CD8-positive, alpha-beta memory T cell (primary cell): ENCODE data around the gene EEPD1. TPM values are rescaled to one million over a fixed set of nuclear protein-coding genes. Genes with fewer than 3 reads are reported as not detected.
"Not testable (repeated sequence)": the region's sequence is repeated elsewhere in the genome, so short reads cannot be mapped to it uniquely, and the experiment has no call there.

Experiments used
- CTCF ChIA-PET: fragments of 350-600 bp; sonication (Branson Sonifier 250); formaldehyde crosslinking; loops from one replicate; lab custom pipeline; 2021; ENCODE audit warnings: antibody characterized with exemption; lab: Charles Lee
- POLR2A ChIA-PET: fragments of 350-600 bp; sonication (Branson Sonifier 250); formaldehyde crosslinking; loops from one replicate; lab custom pipeline; 2021; ENCODE audit warnings: antibody characterized with exemption; lab: Charles Lee
- DNase-seq, 5 donors: peaks; one replicate each; pipeline versions ENCODE4 v3.0.0 to v3.0.0-alpha.2; 2020 to 2022; ENCODE audit warnings: mixed read lengths in 1 of 5
- H3K27ac ChIP-seq: one replicate; pipeline ENCODE4 v1.7.0; 2013; ENCODE audit warnings: low read depth, mild to moderate bottlenecking, low read length, moderate library complexity
- H3K27me3 ChIP-seq: 2 replicates; pipeline ENCODE4 v1.7.0; 2013; ENCODE audit warnings: low read length, mild to moderate bottlenecking; ENCODE audit not compliant: insufficient read depth, poor library complexity, severe bottlenecking
- H3K36me3 ChIP-seq: 2 replicates; pipeline ENCODE4 v1.7.0; 2013; ENCODE audit warnings: mild to moderate bottlenecking, low read length, moderate library complexity; ENCODE audit not compliant: insufficient read depth
- H3K4me1 ChIP-seq: 2 replicates; pipeline ENCODE4 v1.7.0; 2013; ENCODE audit warnings: mild to moderate bottlenecking, low read length, moderate library complexity; ENCODE audit not compliant: insufficient read depth
- H3K4me3 ChIP-seq: 2 replicates; pipeline ENCODE4 v1.7.0; 2013; ENCODE audit warnings: mild to moderate bottlenecking, low read length
- H3K9me3 ChIP-seq: 2 replicates; pipeline ENCODE4 v1.7.0; 2013; ENCODE audit warnings: mild to moderate bottlenecking, low read length
- H3K27ac Mint-ChIP-seq, 8 donors: one replicate each; pipeline ENCODE4 v1.8.0; 2020 to 2021; ENCODE audit warnings: mixed read lengths in 8 of 8, mild to moderate bottlenecking in 6 of 8, inconsistent platforms in 3 of 8, moderate library complexity in 3 of 8
- H3K27me3 Mint-ChIP-seq, 2 donors: one replicate each; pipeline ENCODE4 v1.8.0; 2020 to 2021; ENCODE audit warnings: mixed read lengths in 2 of 2, mild to moderate bottlenecking in 1 of 2, moderate library complexity in 1 of 2
- H3K36me3 Mint-ChIP-seq, 3 donors: one replicate each; pipeline ENCODE4 v1.8.0; 2020 to 2021; ENCODE audit warnings: mixed read lengths in 3 of 3, inconsistent platforms in 1 of 3, mild to moderate bottlenecking in 1 of 3
- H3K4me1 Mint-ChIP-seq, 3 donors: one replicate each; pipeline ENCODE4 v1.8.0; 2020 to 2021; ENCODE audit warnings: mixed read lengths in 3 of 3, inconsistent platforms in 1 of 3, mild to moderate bottlenecking in 1 of 3
- H3K4me3 Mint-ChIP-seq, 7 donors: one replicate each; pipeline ENCODE4 v1.8.0; 2020 to 2021; ENCODE audit warnings: mixed read lengths in 7 of 7, mild to moderate bottlenecking in 6 of 7, moderate library complexity in 4 of 7, inconsistent platforms in 2 of 7
- H3K9me3 Mint-ChIP-seq, 5 donors: one replicate each; pipeline ENCODE4 v1.8.0; 2020 to 2022; ENCODE audit warnings: mixed read lengths in 5 of 5, mild to moderate bottlenecking in 3 of 5, moderate library complexity in 2 of 5, inconsistent platforms in 1 of 5
- polyA plus RNA-seq: library from polyadenylated mRNA; unstranded; fragments of 300-500 nt; fragmentation: Illumina TruSeq; gene quantifications from one replicate; pipeline ENCODE4 v1.2.3, GENCODE V29; 2021
- total RNA-seq, 2 experiments: library from RNA; stranded (reverse); gene quantifications; one replicate each; pipeline ENCODE4 v1.2.3, GENCODE V29; 2021

EEPD1 gene
- total and polyA plus RNA-seq, 3 experiments from 2014 or later, result 0.66 to 15.0 (median 0.84) TPM

DNA sequence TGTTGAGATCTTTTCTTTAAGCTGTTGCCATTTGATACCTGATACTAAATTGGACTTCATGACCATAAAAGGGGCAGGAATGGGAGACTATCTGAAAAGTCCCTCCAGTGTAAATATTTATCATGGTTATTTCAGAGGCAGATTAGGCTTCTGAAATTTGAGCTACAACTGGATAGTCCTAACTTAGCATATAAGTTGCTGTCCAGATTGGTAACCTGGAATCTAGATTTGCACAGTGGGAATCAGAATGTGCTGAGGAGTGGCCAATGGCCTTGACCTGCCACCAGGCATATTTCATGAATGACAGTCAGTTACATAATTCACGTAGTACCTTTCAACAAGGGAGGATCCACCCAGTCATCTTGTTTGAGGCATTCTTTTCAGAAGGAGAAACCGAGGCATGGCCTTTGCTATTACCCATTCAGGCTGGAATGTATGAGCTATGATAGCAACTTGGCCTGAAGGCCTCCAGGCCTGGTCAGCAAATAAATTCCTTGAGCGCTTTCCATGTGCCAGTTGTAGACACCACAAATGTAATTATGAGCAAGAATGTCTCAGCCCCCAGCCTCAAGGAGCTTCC, 80.0 kb downstream of the EEPD1 start:
- H3K4me1 ChIP-seq, result no peaks in the 10 kb centered on the region
- Mint-ChIP-seq H3K4me1 (no peaks in the 10 kb centered on the region), H3K27ac (peak overlapping the region in 2 of 8 donors; percentile 4 to 44), H3K27me3 (peaks cover 0 to 3% of the 10 kb centered on the region in 2 donors), H3K36me3 (peaks cover 0 to 4% (median 0%) of the 10 kb centered on the region in 3 donors), H3K4me3 (no peak overlapping the region), H3K9me3 (no peaks in the 10 kb centered on the region)
- no peaks in the 10 kb centered on the region for H3K36me3 ChIP-seq
- no peak overlapping the region for H3K27ac ChIP-seq
- no peaks in the 10 kb centered on the region for H3K27me3 ChIP-seq
- ChIA-PET CTCF (interaction anchor here (1.7 kb wide), 1 partner anchor 55 kb away, joined by 6 read pairs; no protein-coding TSS in a partner anchor), POLR2A (no interaction called here)
- H3K9me3 ChIP-seq, result no peaks in the 10 kb centered on the region
- DNase-seq, result no peak
- H3K4me3 ChIP-seq, result no peak overlapping the region

DNA sequence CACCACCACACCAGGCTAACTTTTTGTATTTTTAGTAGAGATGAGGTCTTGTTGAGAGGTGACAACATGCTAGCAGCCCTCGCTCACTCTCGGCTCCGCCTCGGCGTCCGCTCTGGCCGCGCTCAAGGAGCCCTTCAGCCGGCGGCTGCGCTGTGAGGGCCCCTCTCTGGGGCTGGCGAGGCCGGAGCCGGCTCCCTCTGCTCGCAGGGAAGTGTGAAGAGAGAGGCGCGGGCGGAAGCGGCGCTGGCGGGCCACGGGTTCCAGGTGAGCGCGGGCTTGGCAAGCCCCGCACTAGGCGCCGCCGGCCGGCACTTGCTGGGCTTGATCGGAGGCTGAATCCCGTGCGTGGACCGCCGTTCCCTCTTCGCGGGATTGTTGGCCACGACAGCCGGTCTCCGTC, 83.0 kb downstream of the EEPD1 start:
- H3K4me3 Mint-ChIP-seq, result no peak overlapping the region
- Histone ChIP-seq H3K27ac (no peak overlapping the region), H3K4me1 (no peaks in the 10 kb centered on the region), H3K27me3 (no peaks in the 10 kb centered on the region), H3K9me3 (no peaks in the 10 kb centered on the region), H3K4me3 (no peak overlapping the region), H3K36me3 (no peaks in the 10 kb centered on the region)
- no peaks in the 10 kb centered on the region for H3K4me1 Mint-ChIP-seq
- DNase-seq, result no peak
- H3K27ac Mint-ChIP-seq, result peak overlapping the region in 1 of 8 donors; percentile 24
- H3K36me3 Mint-ChIP-seq, result peaks cover 0 to 4% (median 0%) of the 10 kb centered on the region in 3 donors
- H3K27me3 Mint-ChIP-seq, result peaks cover 0 to 3% of the 10 kb centered on the region in 2 donors
- H3K9me3 Mint-ChIP-seq, result no peaks in the 10 kb centered on the region
- POLR2A ChIA-PET, result no interaction called here
- CTCF ChIA-PET, result no interaction called here

DNA sequence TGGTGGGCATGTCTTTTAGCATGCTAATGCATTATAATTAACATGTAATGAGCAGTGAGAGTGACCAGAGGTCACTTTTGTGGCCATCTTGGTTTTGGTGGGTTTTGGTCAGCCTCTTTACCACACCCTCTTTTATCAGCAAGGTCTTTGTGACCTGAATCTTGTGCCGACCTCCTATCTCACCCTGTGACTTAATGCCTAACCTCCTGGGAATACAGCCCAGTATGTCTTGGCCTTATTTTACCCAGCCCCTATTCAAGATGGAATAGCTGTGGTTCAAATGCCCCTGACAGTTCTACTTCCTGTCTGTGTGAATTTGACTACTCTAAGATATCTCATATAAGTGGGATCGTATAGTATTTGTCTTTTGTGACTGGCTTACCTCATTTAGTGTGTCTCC, 85.1 kb downstream of the EEPD1 start:
- Mint-ChIP-seq H3K9me3 (no peaks in the 10 kb centered on the region), H3K27me3 (no peaks in the 10 kb centered on the region), H3K4me3 (no peak overlapping the region), H3K27ac (no peak overlapping the region), H3K36me3 (peaks cover 0 to 4% (median 0%) of the 10 kb centered on the region in 3 donors), H3K4me1 (no peaks in the 10 kb centered on the region)
- H3K9me3 ChIP-seq, result no peaks in the 10 kb centered on the region
- H3K4me1 ChIP-seq, result no peaks in the 10 kb centered on the region
- no peaks in the 10 kb centered on the region for H3K27me3 ChIP-seq
- no peak overlapping the region for H3K4me3 ChIP-seq
- DNase-seq, result no peak
- H3K36me3 ChIP-seq, result no peaks in the 10 kb centered on the region
- H3K27ac ChIP-seq, result no peak overlapping the region
- ChIA-PET POLR2A (no interaction called here), CTCF (no interaction called here)

DNA sequence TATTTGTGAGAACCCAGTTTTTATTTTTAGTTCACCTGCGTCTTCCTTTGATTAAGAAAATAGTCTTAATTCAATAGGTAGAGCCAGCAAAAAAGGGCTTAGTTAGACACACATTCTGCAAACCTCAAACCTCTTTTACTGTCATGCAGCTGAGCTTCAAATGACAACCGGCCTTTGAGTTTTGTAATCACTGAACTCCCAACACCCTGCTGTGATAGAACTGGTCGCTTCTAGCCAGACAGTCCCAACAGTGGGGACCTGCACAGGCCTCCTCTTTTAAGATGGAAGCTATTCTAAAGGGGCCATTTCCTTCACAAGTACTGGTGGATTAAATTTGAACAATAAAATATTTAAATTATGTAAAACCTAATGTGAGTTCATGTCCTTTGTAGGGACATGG, 90.3 kb downstream of the EEPD1 start:
- H3K36me3 Mint-ChIP-seq, H3K4me3 Mint-ChIP-seq, H3K36me3 ChIP-seq, H3K4me1 ChIP-seq, H3K27ac Mint-ChIP-seq, H3K9me3 Mint-ChIP-seq, H3K27ac ChIP-seq, H3K27me3 Mint-ChIP-seq, DNase-seq, POLR2A ChIA-PET, H3K9me3 ChIP-seq, H3K27me3 ChIP-seq, H3K4me3 ChIP-seq, H3K4me1 Mint-ChIP-seq, CTCF ChIA-PET: not testable (repeated sequence)

DNA sequence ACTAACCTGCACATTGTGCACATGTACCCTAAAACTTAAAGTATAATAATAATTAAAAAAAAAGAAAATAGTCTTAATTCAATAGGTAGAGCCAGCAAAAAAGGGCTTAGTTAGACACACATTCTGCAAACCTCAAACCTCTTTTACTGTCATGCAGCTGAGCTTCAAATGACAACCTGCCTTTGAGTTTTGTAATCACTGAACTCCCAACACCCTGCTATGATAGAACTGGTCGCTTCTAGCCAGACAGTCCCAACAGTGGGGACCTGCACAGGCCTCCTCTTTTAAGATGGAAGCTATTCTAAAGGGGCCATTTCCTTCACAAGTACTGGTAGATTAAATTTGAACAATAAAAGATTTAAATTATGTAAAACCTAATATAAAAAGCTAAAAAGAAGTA, 90.9 kb downstream of the EEPD1 start:
- POLR2A ChIA-PET, H3K4me1 ChIP-seq, H3K4me3 ChIP-seq, H3K27me3 Mint-ChIP-seq, H3K27ac Mint-ChIP-seq, DNase-seq, H3K36me3 ChIP-seq, H3K9me3 Mint-ChIP-seq, CTCF ChIA-PET, H3K36me3 Mint-ChIP-seq, H3K4me1 Mint-ChIP-seq, H3K4me3 Mint-ChIP-seq, H3K27ac ChIP-seq, H3K27me3 ChIP-seq, H3K9me3 ChIP-seq: not testable (repeated sequence)

DNA sequence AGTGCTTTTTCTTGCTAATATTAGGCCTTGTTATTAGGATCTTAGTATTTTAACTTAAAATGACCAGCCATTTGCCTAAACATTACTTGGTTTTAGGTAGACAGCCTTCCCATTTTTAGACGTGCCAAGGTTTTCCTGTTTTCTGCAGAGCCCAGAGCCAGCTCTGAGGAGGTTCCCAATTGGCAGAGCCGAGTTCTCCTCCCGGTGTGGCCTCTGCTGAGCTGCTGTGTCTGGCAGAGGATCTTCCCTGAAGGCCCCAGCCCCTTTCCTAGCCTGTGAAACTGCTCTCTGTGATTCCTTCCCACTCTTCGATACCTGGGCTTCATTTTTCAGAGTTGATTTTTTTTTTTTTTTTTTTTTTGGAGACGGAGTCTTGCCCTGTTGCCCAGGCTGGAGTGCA, 91.4 kb downstream of the EEPD1 start:
- CTCF ChIA-PET, result no interaction called here

DNA sequence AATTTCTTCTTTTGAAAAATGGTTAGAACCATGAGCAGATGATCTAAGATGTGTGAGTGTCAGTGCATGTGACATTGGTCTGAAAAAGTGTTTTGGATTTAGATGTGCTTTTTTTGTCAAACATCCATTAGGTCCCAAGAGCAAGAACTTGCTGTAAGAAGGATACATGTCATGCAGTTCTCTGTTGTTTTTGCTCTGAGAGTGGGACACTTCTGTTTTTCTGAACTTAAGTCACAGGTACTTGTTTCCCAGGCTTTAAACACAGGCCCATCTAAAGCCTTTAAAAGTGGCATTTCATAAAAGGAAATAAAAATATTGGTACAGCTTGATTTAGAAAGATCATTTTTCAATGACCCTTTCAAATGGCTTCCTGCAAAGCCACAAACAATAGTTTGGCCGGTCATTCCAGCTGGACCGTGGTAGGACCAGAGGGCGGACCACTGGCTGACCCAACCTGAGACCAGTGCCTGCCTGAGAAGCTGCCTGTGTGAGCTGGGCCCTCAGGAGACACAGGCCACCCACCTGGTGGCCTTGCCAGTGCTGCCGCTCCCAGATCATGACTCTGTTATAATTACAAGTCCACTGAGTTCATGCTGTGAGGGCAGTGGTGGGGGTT, 92.7 kb downstream of the EEPD1 start:
- Mint-ChIP-seq H3K27ac (peak overlapping the region in 1 of 8 donors; percentile 33), H3K4me3 (no peak overlapping the region), H3K36me3 (no peaks in the 10 kb centered on the region), H3K27me3 (peaks cover 0 to 2% of the 10 kb centered on the region in 2 donors), H3K9me3 (no peaks in the 10 kb centered on the region), H3K4me1 (no peaks in the 10 kb centered on the region)
- Histone ChIP-seq H3K36me3 (no peaks in the 10 kb centered on the region), H3K27ac (no peak overlapping the region), H3K27me3 (no peaks in the 10 kb centered on the region), H3K4me1 (no peaks in the 10 kb centered on the region), H3K4me3 (no peak overlapping the region), H3K9me3 (no peaks in the 10 kb centered on the region)
- no peak for DNase-seq
- ChIA-PET CTCF (interaction anchor here (0.9 kb wide), 1 partner anchor 15 kb away, joined by 3 read pairs; no protein-coding TSS in a partner anchor), POLR2A (no interaction called here)

More for the DNA sequence above, 91.4 kb downstream of the EEPD1 start:
- H3K36me3 ChIP-seq, result no peaks in the 10 kb centered on the region
- no peak overlapping the region for H3K27ac ChIP-seq
- H3K4me3 ChIP-seq, result no peak overlapping the region
- Mint-ChIP-seq H3K36me3 (no peaks in the 10 kb centered on the region), H3K4me3 (no peak overlapping the region), H3K27ac (peak overlapping the region in 1 of 8 donors; percentile 81), H3K9me3 (no peaks in the 10 kb centered on the region), H3K27me3 (peaks cover 0 to 2% of the 10 kb centered on the region in 2 donors), H3K4me1 (no peaks in the 10 kb centered on the region)
- H3K4me1 ChIP-seq, result no peaks in the 10 kb centered on the region
- H3K27me3 ChIP-seq, result no peaks in the 10 kb centered on the region
- no peak for DNase-seq
- POLR2A ChIA-PET, result no interaction called here
- H3K9me3 ChIP-seq, result no peaks in the 10 kb centered on the region

DNA sequence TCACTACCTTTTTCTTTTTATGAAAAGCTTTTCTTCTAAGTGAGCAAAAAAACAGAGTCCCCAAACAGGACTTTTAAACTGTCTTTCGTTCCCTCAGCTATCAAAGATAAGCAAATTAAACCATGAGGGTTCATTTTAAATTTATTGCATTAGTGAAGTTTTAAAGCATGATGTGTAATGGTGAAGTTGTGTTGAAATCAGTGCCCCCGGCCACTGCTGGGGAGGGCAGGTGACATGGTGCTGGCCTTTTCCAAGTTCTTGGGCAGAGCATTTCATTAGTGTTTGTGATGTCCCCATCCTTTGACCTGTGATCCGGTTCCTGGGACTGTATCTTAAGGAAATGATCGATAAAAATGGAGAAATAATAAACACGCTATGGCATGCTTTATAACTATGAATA, 96.0 kb downstream of the EEPD1 start:
- DNase-seq, result no peak
- Mint-ChIP-seq H3K9me3 (peaks cover 0 to 7% (median 2%) of the 10 kb centered on the region in 5 donors), H3K27ac (no peak overlapping the region), H3K27me3 (peaks cover 0 to 3% of the 10 kb centered on the region in 2 donors), H3K36me3 (peaks cover 0 to 10% (median 3%) of the 10 kb centered on the region in 3 donors), H3K4me1 (no peaks in the 10 kb centered on the region), H3K4me3 (no peak overlapping the region)
- H3K4me1 ChIP-seq, result no peaks in the 10 kb centered on the region
- ChIA-PET POLR2A (no interaction called here), CTCF (no interaction called here)
- no peaks in the 10 kb centered on the region for H3K27me3 ChIP-seq
- H3K4me3 ChIP-seq, result no peak overlapping the region
- no peaks in the 10 kb centered on the region for H3K9me3 ChIP-seq
- no peak overlapping the region for H3K27ac ChIP-seq
- no peaks in the 10 kb centered on the region for H3K36me3 ChIP-seq
